Loucy (cell line): ENCODE data around the gene ZNF280A.
"Not testable (repeated sequence)": the region's sequence is repeated elsewhere in the genome, so short reads cannot be mapped to it uniquely, and the experiment has no call there.

Source experiments
- H2AFZ ChIP-seq: fragments of 200-600 bp; sonication (generic); 2 replicates; pipeline ENCODE4 v1.6.0; 2016; ENCODE audit warnings: antibody characterized with exemption, mild to moderate bottlenecking, low read length, moderate library complexity
- H3F3A ChIP-seq: fragments of 200-600 bp; 2 replicates; pipeline ENCODE4 v1.6.0; 2016; ENCODE audit warnings: antibody characterized with exemption, low read depth, mild to moderate bottlenecking
- H3K27me3 ChIP-seq: fragments of 200-600 bp; sonication (generic); 2 replicates; pipeline ENCODE4 v1.6.1; 2014; ENCODE audit warnings: low read length, mild to moderate bottlenecking; ENCODE audit not compliant: insufficient read depth, poor library complexity, severe bottlenecking
- H3K36me3 ChIP-seq: fragments of 200-600 bp; sonication (generic); 2 replicates; pipeline ENCODE4 v1.6.1; 2016; ENCODE audit warnings: low read length; ENCODE audit not compliant: insufficient read depth
- H3K4me1 ChIP-seq: fragments of 200-600 bp; sonication (generic); 2 replicates; pipeline ENCODE4 v1.5.1; 2014; ENCODE audit warnings: low read length, mild to moderate bottlenecking; ENCODE audit not compliant: insufficient read depth, poor library complexity, severe bottlenecking
- H3K4me2 ChIP-seq: fragments of 200-600 bp; sonication (generic); 2 replicates; pipeline ENCODE4 v1.6.0; 2014; ENCODE audit warnings: antibody characterized with exemption, low read length, low read depth, mild to moderate bottlenecking; ENCODE audit not compliant: poor library complexity, severe bottlenecking
- H3K4me3 ChIP-seq: fragments of 200-600 bp; sonication (generic); 2 replicates; pipeline ENCODE4 v1.5.1; 2014; ENCODE audit warnings: low read length, mild to moderate bottlenecking, mixed read lengths; ENCODE audit not compliant: poor library complexity, severe bottlenecking
- H3K79me2 ChIP-seq: fragments of 200-600 bp; sonication (generic); 2 replicates; pipeline ENCODE4 v1.6.1; 2014; ENCODE audit warnings: low read length; ENCODE audit not compliant: insufficient read depth
- H3K9ac ChIP-seq: fragments of 200-600 bp; sonication (generic); 2 replicates; pipeline ENCODE4 v1.6.0; 2014; ENCODE audit warnings: mild to moderate bottlenecking, low read depth, low read length, moderate library complexity; ENCODE audit not compliant: poor library complexity, severe bottlenecking
- H3K9me2 ChIP-seq: fragments of 200-600 bp; sonication (generic); replicated peaks from 2 replicates; pipeline ENCODE4 v1.6.1; 2016; ENCODE audit warnings: low read depth, low read length, mixed read lengths
- H3K9me3 ChIP-seq: fragments of 200-600 bp; sonication (generic); 2 replicates; pipeline ENCODE4 v1.6.1; 2014; ENCODE audit warnings: mild to moderate bottlenecking, antibody characterized with exemption, low read length, low read depth; ENCODE audit not compliant: insufficient read depth
- H4K20me1 ChIP-seq: fragments of 200-600 bp; sonication (generic); 2 replicates; pipeline ENCODE4 v1.6.0; 2014; ENCODE audit warnings: antibody characterized with exemption, low read length, mild to moderate bottlenecking; ENCODE audit not compliant: insufficient read depth, poor library complexity, severe bottlenecking
- CTCF ChIP-seq: fragments of 200-600 bp; sonication (generic); conservative IDR thresholded peaks from 2 replicates; pipeline ENCODE4 v1.5.1; 2014; ENCODE audit warnings: mild to moderate bottlenecking, antibody characterized with exemption, low read length
- EZH2phosphoT487 ChIP-seq: fragments of 200-600 bp; IDR thresholded peaks from 2 replicates; pipeline ENCODE4 v1.6.1; 2018; ENCODE audit warnings: antibody characterized with exemption, mild to moderate bottlenecking, moderate library complexity, borderline replicate concordance

Gene ZNF280A

DNA sequence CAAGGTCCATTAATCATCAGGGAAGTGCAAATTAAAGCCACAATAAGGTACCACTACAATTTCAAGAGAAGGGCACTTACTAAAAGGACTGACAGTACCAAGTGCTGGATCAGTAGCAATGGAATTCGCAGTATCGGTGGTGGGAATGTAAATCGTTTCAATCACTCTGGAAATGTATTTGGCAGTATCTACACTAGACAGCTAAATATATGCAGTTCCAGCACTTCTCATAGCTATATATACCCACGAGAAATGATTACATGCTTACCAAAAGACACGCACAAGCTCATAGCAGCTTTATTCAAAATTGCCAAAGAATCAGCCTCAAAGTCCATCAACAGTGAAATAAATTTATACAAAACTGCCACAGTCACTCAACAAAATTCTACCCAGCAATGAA is 7.1 kb downstream of the ZNF280A start:
- H3K4me2 ChIP-seq, result no peak overlapping the region
- no peak overlapping the region for H3K4me3 ChIP-seq
- no peaks in the 10 kb centered on the region for H4K20me1 ChIP-seq
- no peaks in the 10 kb centered on the region for H3F3A ChIP-seq
- no peak overlapping the region for H2AFZ ChIP-seq
- no peaks in the 10 kb centered on the region for H3K9me3 ChIP-seq
- no peak for TF ChIP-seq CTCF
- no peak for TF ChIP-seq EZH2phosphoT487
- H3K4me1 ChIP-seq, result peaks cover 2% of the 10 kb centered on the region
- H3K79me2 ChIP-seq, result peaks cover 5% of the 10 kb centered on the region
- no peaks in the 10 kb centered on the region for H3K36me3 ChIP-seq
- H3K9me2 ChIP-seq, result no peaks in the 10 kb centered on the region
- peaks cover 13% of the 10 kb centered on the region for H3K27me3 ChIP-seq
- H3K9ac ChIP-seq, result no peak overlapping the region

- peaks cover 18% of the 10 kb centered on the region for H3K4me1 ChIP-seq
- peaks cover 26% of the 10 kb centered on the region for H3K79me2 ChIP-seq
- not testable (repeated sequence) for H2AFZ ChIP-seq, H3F3A ChIP-seq, H3K4me3 ChIP-seq, H3K9ac ChIP-seq, H4K20me1 ChIP-seq, H3K27me3 ChIP-seq, H3K9me3 ChIP-seq, H3K9me2 ChIP-seq, H3K36me3 ChIP-seq, H3K4me2 ChIP-seq
These were observed 9.2 kb downstream of the ZNF280A start for GRCh38 chr22:22510833-22511232.

GRCh38 chr22:22509912-22510311 is 10.2 kb downstream of the ZNF280A start:
- not testable (repeated sequence) for H3K9me2 ChIP-seq, H4K20me1 ChIP-seq, H3F3A ChIP-seq, H3K36me3 ChIP-seq, H3K4me3 ChIP-seq, H3K9ac ChIP-seq, H2AFZ ChIP-seq, H3K9me3 ChIP-seq, H3K27me3 ChIP-seq, H3K4me2 ChIP-seq
- Histone ChIP-seq H3K4me1 (peaks cover 18% of the 10 kb centered on the region), H3K79me2 (peaks cover 29% of the 10 kb centered on the region)

DNA sequence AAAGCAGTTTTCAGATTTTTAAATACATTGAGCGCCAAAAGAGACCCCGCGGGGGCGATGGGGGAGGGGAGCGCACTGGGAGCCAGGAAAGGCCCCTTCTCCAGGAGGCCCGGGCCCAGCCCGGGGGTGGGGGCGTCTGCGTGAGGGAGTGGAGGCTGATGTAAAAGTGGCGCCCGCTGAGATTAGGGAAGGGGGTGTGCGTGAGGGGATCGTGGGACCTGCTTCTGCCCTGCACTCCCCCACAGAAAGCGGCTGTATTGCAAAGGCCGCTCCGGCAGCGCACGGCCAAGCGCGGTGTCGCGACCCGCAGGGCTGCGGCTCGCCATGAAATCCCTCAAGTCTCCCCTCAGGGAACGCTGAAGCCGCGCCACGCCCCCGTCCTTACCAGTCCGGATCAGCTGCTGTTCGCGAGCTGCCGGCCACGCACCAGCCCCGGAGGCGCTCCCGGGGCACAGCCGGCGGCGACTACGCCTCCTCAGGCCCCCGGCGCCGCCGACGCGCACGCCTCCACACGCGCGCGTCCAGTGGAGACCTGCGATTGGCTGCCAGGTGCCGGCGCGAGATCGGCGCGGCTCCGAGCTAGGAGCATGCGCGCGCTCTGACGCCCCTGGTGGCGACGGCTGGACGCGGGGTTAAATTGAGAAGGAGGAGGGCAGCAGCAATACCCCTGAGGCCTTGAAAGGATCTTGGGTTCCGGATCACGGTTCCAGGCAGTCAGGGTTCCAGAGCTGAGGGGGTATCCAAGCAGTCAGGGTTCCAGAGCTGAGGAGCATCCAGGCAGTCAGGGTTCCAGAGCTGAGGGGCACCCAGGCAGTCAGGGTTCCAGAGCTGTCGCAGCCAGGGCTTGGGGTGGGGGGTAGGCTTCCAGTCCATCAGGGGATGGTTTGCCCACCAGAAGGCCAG is 11.5 kb downstream of the ZNF280A start, which contains the start of gene ZNF280B:
ZNF280B (minus strand) TSS at position 469 of the 903 bp plus-strand sequence. CDS start 19,344 bp downstream, outside the sequence.
- H3K27me3 ChIP-seq, result peaks cover 8% of the 10 kb centered on the region
- H4K20me1 ChIP-seq, result peaks cover 5% of the 10 kb centered on the region
- peaks cover 29% of the 10 kb centered on the region for H3K79me2 ChIP-seq
- H3K9me2 ChIP-seq, result no peaks in the 10 kb centered on the region
- peak within 1 kb of the TSS; percentile 89 for H3K9ac ChIP-seq
- H3F3A ChIP-seq, result no peaks in the 10 kb centered on the region
- no peaks in the 10 kb centered on the region; the same call in 1 of the 2 replicates for H3K36me3 ChIP-seq
- peaks cover 18% of the 10 kb centered on the region for H3K4me1 ChIP-seq
- H3K4me3 ChIP-seq, result peak within 1 kb of the TSS; percentile 89
- H3K9me3 ChIP-seq, result no peaks in the 10 kb centered on the region
- H3K4me2 ChIP-seq, result peak within 1 kb of the TSS; percentile 83
- H2AFZ ChIP-seq, result peak within 1 kb of the TSS; percentile 96
- TF ChIP-seq EZH2phosphoT487, result no peak
- peak; percentile 72 for TF ChIP-seq CTCF
